Choroid plexus epithelial cell (primary cell): Measurements from ENCODE around the gene ACTL10.
"Not testable (repeated sequence)": the region's sequence is repeated elsewhere in the genome, so short reads cannot be mapped to it uniquely, and the experiment has no call there.

ENCODE experiments used
- DNase-seq: peaks from one replicate; pipeline ENCODE4 v3.0.0-alpha.2; 2010; ENCODE audit warnings: low read depth
- H3K4me3 ChIP-seq: 2 replicates; pipeline ENCODE4 v1.5.1; 2011; ENCODE audit warnings: low read depth, mild to moderate bottlenecking, control low read depth, low read length, moderate library complexity
- TF ChIP-seq, protein P1 (sequence below): conservative IDR thresholded peaks from 2 replicates; pipeline ENCODE4 v1.5.1; 2011; ENCODE audit warnings: low read depth, mild to moderate bottlenecking, control low read depth, inconsistent platforms, low read length, moderate library complexity

The ACTL10 gene

GRCh38 chr20:33693741-33694638, 27.2 kb downstream of the ACTL10 start:
- TF ChIP-seq, protein P1, sequence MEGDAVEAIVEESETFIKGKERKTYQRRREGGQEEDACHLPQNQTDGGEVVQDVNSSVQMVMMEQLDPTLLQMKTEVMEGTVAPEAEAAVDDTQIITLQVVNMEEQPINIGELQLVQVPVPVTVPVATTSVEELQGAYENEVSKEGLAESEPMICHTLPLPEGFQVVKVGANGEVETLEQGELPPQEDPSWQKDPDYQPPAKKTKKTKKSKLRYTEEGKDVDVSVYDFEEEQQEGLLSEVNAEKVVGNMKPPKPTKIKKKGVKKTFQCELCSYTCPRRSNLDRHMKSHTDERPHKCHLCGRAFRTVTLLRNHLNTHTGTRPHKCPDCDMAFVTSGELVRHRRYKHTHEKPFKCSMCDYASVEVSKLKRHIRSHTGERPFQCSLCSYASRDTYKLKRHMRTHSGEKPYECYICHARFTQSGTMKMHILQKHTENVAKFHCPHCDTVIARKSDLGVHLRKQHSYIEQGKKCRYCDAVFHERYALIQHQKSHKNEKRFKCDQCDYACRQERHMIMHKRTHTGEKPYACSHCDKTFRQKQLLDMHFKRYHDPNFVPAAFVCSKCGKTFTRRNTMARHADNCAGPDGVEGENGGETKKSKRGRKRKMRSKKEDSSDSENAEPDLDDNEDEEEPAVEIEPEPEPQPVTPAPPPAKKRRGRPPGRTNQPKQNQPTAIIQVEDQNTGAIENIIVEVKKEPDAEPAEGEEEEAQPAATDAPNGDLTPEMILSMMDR: no peak
- no peak for DNase-seq
- no peak overlapping the region for H3K4me3 ChIP-seq

GRCh38 chr20:33694639-33695012, 27.9 kb downstream of the ACTL10 start:
- no peak for DNase-seq
- TF ChIP-seq, protein P1: no peak

GRCh38 chr20:33696448-33696847, 29.7 kb downstream of the ACTL10 start:
- TF ChIP-seq, protein P1: no peak
- no peak overlapping the region for H3K4me3 ChIP-seq
- no peak for DNase-seq

More at GRCh38 chr20:33694639-33695012, 27.9 kb downstream of the ACTL10 start:
- H3K4me3 ChIP-seq: no peak overlapping the region

- no peak for DNase-seq
- TF ChIP-seq, protein P1: no peak
- no peak overlapping the region for H3K4me3 ChIP-seq
These were observed 30.4 kb downstream of the ACTL10 start for GRCh38 chr20:33697129-33697528.

DNA sequence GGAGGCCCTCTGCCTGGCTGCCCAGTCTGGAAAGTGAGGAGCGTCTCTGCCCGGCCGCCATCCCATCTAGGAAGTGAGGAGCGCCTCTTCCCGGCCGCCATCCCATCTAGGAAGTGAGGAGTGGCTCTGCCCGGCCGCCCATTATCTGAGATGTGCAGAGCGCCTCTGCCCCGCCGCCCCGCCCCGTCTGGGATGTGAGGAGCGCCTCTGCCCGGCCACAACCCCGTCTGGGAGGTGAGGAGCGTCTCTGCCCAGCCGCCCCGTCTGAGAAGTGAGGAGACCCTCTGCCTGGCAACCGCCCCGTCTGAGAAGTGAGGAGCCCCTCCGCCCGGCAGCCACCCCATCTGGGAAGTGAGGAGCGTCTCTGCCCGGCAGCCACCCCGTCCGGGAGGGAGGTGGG, 32.2 kb downstream of the ACTL10 start:
- H3K4me3 ChIP-seq, DNase-seq: not testable (repeated sequence)

GRCh38 chr20:33700696-33701441, 34.1 kb downstream of the ACTL10 start:
- not testable (repeated sequence) for DNase-seq

GRCh38 chr20:33701629-33702450, 35.1 kb downstream of the ACTL10 start:
- DNase-seq: no peak
- TF ChIP-seq, protein P1: no peak
- no peak overlapping the region for H3K4me3 ChIP-seq

More at GRCh38 chr20:33700696-33701441, 34.1 kb downstream of the ACTL10 start:
- not testable (repeated sequence) for H3K4me3 ChIP-seq
